ENCODE measurements around the gene JHY. TPM values are rescaled to one million over a fixed set of nuclear protein-coding genes. Genes with fewer than 3 reads are reported as not detected.

JHY gene
- total RNA-seq, 1 donor from 2014 or later: 0.91 TPM

GRCh38 chr11:122979103-122979814 lies 96.7 kb downstream of the JHY start:
- Mint-ChIP-seq H3K4me1 (ENCODE audit: low read depth) (peaks cover 12% of the 10 kb centered on the region), H3K4me3 (ENCODE audit: low read depth) (no peak overlapping the region), H3K36me3 (ENCODE audit: low read depth) (peaks cover 4% of the 10 kb centered on the region), H3K27me3 (ENCODE audit: low read depth) (peaks cover 90% of the 10 kb centered on the region), H3K27ac (no peak overlapping the region), H3K9me3 (no peaks in the 10 kb centered on the region)
- intact Hi-C loops (cut with micrococcal nuclease): loop anchor here (5.0 kb wide), 1 partner anchor 1863 kb away; no protein-coding TSS in a partner anchor
- no peak for DNase-seq (ENCODE audit: low spot score)

DNA sequence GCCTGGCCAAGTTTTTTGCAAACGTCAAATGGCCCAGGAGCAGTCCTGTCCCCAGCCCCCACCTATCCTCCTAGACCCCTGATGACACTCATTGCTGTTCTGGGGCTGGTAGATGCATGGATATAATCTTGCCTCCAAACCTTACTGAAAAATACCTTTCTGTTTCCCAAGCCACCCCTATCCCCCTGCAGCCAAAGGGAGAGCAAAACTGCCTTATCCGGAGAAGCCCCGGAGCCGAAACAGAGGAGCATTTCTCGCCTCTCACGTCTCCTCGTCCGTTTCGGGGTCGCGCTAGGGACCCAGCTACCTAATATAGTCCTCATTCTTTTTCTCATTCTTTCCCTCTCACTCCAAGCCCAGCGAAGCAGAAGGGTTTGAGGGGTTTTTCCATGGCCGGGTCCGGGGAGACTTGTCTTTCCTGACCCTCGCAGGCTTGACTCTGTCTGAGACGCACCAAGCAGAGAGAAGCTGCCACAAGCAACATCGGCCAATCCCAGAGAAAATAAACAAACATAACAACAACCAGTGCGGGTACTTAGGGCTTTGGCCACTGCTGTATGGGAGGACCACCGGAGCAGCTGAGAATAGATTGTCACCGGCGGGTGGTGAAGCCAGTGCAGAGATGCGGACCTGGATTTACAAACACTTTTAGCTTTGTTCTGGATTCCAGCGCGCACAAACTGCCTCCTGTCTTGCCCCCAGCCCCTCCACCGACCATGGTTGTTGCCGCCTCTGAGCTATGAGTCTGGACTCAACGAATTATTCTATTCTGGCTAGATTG lies 97.4 kb downstream of the JHY start:
- Mint-ChIP-seq H3K9me3 (no peaks in the 10 kb centered on the region), H3K27me3 (ENCODE audit: low read depth) (peaks cover 91% of the 10 kb centered on the region), H3K4me1 (ENCODE audit: low read depth) (peaks cover 12% of the 10 kb centered on the region), H3K4me3 (ENCODE audit: low read depth) (no peak overlapping the region), H3K36me3 (ENCODE audit: low read depth) (peaks cover 4% of the 10 kb centered on the region), H3K27ac (no peak overlapping the region)
- DNase-seq (ENCODE audit: low spot score): no peak
- intact Hi-C loops (cut with micrococcal nuclease): loop anchor here (2.0 to 10.0 kb wide), 5 partner anchors 75 to 1885 kb away; partner anchors contain the start of genes CLMP, JHY and ROBO3

- Mint-ChIP-seq H3K4me3 (ENCODE audit: low read depth) (no peak within 1 kb of the TSS), H3K9me3 (no peaks in the 10 kb centered on the region), H3K36me3 (ENCODE audit: low read depth) (peaks cover 4% of the 10 kb centered on the region), H3K27ac (no peak within 1 kb of the TSS), H3K4me1 (ENCODE audit: low read depth) (peaks cover 10% of the 10 kb centered on the region), H3K27me3 (ENCODE audit: low read depth) (peaks cover 89% of the 10 kb centered on the region)
- DNase-seq (ENCODE audit: low spot score): peak; percentile 40
- intact Hi-C loops (cut with micrococcal nuclease): loop anchor here (2.0 to 10.0 kb wide), 4 partner anchors 73 to 1883 kb away; partner anchors contain the start of genes CLMP, JHY and ROBO3
Observed at GRCh38 chr11:122981388-122982264, 99.1 kb downstream of the JHY start, which contains the start of gene BSX. Gene BSX, minus strand, starts transcription at chr11:122981834. Its CDS starts 163 bp downstream, at chr11:122981671.

DNA sequence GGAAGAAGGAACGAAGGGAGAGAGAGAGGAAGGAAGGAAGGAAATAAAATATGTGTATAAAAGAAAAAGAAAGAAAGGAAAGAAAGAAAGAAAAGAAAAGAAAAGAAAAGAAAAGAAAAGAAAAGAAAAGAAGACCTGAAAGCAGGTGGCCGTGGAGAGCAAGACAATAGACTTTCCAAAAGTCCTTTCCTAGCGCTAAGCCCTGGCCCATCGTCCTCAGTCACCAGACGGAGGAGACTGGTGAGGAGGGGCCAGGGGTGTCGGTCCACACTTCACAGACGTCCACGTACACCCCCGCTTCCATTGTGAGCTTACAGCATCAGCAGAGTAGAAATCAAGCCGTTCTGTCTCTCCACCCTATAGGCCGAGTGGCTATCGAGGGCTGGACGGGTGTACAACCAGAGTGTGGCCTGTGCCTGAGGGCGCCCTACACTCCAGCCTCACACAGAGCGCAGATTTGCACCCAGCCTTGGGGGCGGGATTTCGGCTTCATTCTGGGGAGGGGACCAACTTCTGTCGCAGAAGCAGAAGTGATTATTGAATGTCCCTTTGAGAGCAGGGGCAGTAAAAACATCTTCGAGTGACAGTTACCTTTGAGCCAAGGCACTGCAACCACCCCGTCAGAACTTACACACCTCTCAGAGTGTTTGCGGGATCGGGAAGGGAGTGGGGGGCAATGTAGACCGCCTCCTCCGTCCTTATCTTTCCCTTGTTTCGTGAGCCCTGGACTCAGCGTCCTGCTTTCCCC lies 101.1 kb downstream of the JHY start:
- Mint-ChIP-seq H3K4me3 (ENCODE audit: low read depth) (peak overlapping the region; percentile 37), H3K4me1 (ENCODE audit: low read depth) (peaks cover 5% of the 10 kb centered on the region), H3K27ac (no peak overlapping the region), H3K36me3 (ENCODE audit: low read depth) (peaks cover 4% of the 10 kb centered on the region), H3K27me3 (ENCODE audit: low read depth) (peaks cover 85% of the 10 kb centered on the region), H3K9me3 (no peaks in the 10 kb centered on the region)
- no peak for DNase-seq (ENCODE audit: low spot score)
- intact Hi-C loops (cut with micrococcal nuclease): loop anchor here (5.0 to 10.0 kb wide), 3 partner anchors 101 to 1881 kb away; partner anchors contain the start of genes CLMP, JHY and ROBO3

DNA sequence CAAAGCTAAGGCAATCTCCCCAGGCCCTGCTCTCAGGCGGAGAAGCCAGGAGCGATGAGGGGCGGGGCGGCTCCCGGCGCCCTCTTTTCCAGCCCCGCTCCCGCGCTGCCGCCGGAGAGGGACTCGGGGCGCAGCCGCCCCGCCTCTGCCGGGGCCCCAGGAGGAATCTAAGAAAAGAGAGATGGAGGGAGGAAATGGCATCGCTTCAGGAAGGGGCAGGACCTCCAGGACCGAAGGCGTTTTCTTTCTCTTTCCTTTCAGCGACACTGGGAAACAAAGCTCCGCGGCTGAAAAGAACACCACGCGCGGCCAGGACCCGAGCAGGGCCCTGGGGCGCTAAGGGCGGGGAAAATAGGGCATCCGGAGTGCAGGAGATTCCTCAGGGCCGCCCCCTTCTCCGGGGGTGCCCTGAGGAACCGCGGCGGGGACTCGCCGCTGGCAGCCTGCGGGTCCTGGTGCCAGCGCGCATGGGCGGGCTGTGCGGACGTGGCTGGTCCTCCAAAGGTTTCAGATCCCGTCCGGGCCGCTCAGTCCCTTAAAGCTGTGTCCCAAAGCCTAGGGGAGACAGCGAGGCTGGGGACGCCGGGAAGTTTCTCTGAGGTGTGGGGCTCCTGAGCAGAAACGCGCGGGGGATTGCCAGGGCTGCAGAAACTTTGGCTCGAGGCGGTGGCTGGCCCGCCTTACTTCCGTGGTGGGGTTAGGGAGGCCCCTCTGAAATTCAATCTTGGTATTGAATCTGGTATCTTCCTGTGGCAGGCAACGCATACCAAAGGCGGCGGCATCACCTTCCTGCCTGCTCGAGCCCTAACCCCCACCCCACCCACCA lies 101.8 kb downstream of the JHY start:
- Mint-ChIP-seq H3K4me3 (ENCODE audit: low read depth) (peak overlapping the region; percentile 78), H3K9me3 (no peaks in the 10 kb centered on the region), H3K36me3 (ENCODE audit: low read depth) (peaks cover 4% of the 10 kb centered on the region), H3K27ac (no peak overlapping the region), H3K4me1 (ENCODE audit: low read depth) (peaks cover 5% of the 10 kb centered on the region), H3K27me3 (ENCODE audit: low read depth) (peaks cover 79% of the 10 kb centered on the region)
- no peak for DNase-seq (ENCODE audit: low spot score)
- intact Hi-C loops (cut with micrococcal nuclease): loop anchor here (5.0 to 10.0 kb wide), 3 partner anchors 102 to 1880 kb away; partner anchors contain the start of genes CLMP, JHY and ROBO3

DNA sequence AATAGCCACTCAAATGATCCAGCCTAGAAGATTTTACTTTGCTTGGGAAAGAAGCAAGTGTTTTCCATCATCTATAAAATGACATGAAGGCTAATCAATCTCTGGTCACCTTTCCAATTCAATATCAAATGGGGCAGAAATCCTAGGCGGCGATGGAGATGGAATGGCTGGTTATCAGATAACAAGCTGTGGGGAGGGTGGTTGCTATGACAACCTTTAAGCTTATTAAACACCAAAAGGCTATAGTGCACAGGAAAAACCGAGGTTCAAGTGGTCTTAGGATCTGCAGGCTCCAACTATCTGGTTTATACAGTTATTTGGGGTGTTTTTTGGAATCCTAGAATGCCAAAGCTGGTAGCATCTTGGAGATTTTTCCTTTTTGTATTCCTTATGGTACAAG lies 113.0 kb downstream of the JHY start:
- H3K36me3 Mint-ChIP-seq (ENCODE audit: low read depth): no peaks in the 10 kb centered on the region
- H3K9me3 Mint-ChIP-seq: no peaks in the 10 kb centered on the region
- intact Hi-C loops (cut with micrococcal nuclease): no loop called here
- no peaks in the 10 kb centered on the region for H3K4me1 Mint-ChIP-seq (ENCODE audit: low read depth)
- peaks cover 30% of the 10 kb centered on the region for H3K27me3 Mint-ChIP-seq (ENCODE audit: low read depth)
- DNase-seq (ENCODE audit: low spot score): no peak
- H3K4me3 Mint-ChIP-seq (ENCODE audit: low read depth): no peak overlapping the region
- no peak overlapping the region for H3K27ac Mint-ChIP-seq

- Mint-ChIP-seq H3K27ac (no peak overlapping the region), H3K27me3 (ENCODE audit: low read depth) (peaks cover 28% of the 10 kb centered on the region), H3K4me3 (ENCODE audit: low read depth) (no peak overlapping the region), H3K36me3 (ENCODE audit: low read depth) (no peaks in the 10 kb centered on the region), H3K9me3 (no peaks in the 10 kb centered on the region), H3K4me1 (ENCODE audit: low read depth) (no peaks in the 10 kb centered on the region)
- intact Hi-C loops (cut with micrococcal nuclease): no loop called here
- no peak for DNase-seq (ENCODE audit: low spot score)
Observed at GRCh38 chr11:122998727-122999366, 116.3 kb downstream of the JHY start.

- no peaks in the 10 kb centered on the region for H3K9me3 Mint-ChIP-seq
- intact Hi-C loops (cut with micrococcal nuclease): no loop called here
- no peak overlapping the region for H3K4me3 Mint-ChIP-seq (ENCODE audit: low read depth)
- H3K27ac Mint-ChIP-seq: no peak overlapping the region
- H3K27me3 Mint-ChIP-seq (ENCODE audit: low read depth): peaks cover 20% of the 10 kb centered on the region
- no peaks in the 10 kb centered on the region for H3K4me1 Mint-ChIP-seq (ENCODE audit: low read depth)
- H3K36me3 Mint-ChIP-seq (ENCODE audit: low read depth): no peaks in the 10 kb centered on the region
- DNase-seq (ENCODE audit: low spot score): no peak
Observed at GRCh38 chr11:123000721-123001120, 118.2 kb downstream of the JHY start.

DNA sequence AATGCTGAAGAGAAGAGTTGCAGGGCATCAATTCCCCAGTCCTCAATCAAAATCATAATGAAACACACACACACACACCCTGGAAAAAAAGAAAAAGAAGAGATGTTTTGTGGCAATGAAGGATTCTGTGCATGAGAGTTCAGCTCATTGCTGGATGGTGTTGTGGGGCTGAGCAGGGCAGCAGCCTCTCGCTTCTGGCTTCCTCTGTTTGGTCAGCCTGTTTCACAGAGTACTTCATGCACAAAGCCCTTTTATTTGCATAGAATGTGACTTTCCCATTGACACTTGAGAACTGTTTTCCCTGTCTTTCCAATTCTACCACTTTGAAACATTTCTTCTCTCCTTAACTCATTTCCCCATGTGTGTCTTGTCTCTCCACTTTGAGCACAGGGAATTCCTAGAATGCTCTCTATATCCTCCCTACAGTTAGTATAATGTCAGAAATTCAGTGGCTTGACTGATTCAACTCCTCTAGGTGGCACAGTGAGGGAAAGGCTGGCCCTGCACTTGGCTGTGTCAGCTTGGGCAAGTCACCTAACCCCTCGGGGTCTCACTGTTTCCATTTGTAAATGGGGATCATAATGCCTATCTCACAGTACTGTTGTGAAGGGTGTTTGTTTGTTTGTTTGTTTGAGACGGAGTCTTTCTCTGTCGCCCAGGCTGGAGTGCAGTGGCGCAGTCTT lies 124.4 kb downstream of the JHY start:
- Mint-ChIP-seq H3K27me3 (ENCODE audit: low read depth) (peaks cover 5% of the 10 kb centered on the region), H3K36me3 (ENCODE audit: low read depth) (no peaks in the 10 kb centered on the region), H3K4me3 (ENCODE audit: low read depth) (no peak overlapping the region), H3K4me1 (ENCODE audit: low read depth) (no peaks in the 10 kb centered on the region), H3K27ac (no peak overlapping the region), H3K9me3 (no peaks in the 10 kb centered on the region)
- intact Hi-C loops (cut with micrococcal nuclease): no loop called here
- no peak for DNase-seq (ENCODE audit: low spot score)
